GM08714 (cell line): Measurements from ENCODE around the gene DCAF11.
A peak's percentile ranks its signal among the peaks of the same experiment; 100 is the strongest.

Experiments
- H3K4me3 ChIP-seq: fragments of 200-500 bp; sonication (Bioruptor generic); 2 replicates; pipeline ENCODE4 v1.5.1; 2014; ENCODE audit warnings: mild to moderate bottlenecking, low read length, inconsistent platforms
- ZNF274 ChIP-seq: IDR thresholded peaks from 2 replicates; pipeline ENCODE4 v1.6.1; 2012; ENCODE audit warnings: mild to moderate bottlenecking, low read depth, low read length

DCAF11 gene

DNA sequence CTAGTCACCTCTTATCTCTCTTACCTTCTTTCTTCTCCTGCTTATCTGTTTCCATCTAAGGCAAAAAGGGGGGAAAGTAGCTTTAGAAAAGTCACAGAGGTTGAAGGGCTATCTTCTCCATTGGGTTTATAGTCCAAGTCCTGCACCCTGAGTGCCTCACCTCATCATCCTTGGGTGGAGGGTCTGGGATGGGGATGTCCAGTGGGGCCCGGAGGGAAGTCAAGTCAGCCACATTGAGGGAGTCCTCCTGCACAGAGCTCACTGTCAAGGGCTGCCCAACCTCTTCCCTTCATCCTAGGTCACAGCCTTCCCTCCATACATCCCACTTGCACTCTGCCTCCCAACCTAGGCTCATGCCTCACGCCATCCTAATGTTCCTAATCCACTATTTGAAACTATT, 30.6 kb downstream of the DCAF11 start:
- TF ChIP-seq ZNF274: no peak
- peak overlapping the region; percentile 96 for H3K4me3 ChIP-seq

GRCh38 chr14:24145690-24146452, 31.3 kb downstream of the DCAF11 start:
- no peak for TF ChIP-seq ZNF274
- H3K4me3 ChIP-seq: peak overlapping the region; percentile 96

DNA sequence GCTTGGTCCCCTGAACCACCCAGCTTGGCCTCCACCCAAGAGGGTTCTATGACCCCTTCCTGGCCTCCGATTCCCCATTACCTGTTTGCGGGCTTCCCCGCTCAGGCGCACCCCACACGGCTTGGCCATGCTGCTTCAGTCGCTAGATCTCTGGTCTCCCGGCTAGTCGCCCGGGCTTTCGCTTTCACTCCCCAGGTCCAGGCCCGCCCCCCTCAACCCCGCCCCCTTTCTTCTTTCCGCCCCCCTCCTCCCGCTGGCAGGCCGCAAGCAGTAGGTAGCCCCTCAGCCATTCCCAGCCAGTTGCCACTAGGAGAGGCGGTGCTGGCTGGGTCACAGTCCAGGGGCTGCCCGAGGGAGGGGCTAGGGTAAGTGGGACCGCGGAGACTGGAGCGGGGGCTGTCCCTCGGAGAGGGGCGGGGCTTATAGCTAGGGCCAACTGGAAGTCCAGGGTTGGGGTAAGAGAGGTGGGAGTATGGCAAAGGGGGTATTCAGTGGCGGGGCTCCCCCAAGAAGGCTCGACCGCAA, 31.9 kb downstream of the DCAF11 start, which contains the start of gene PSME2:
PSME2 (minus strand) TSS at position 158 of the 525 bp plus-strand sequence; CDS start at position 129, 29 bp downstream.
- TF ChIP-seq ZNF274: no peak
- peak within 1 kb of the TSS; percentile 96 for H3K4me3 ChIP-seq

GRCh38 chr14:24146978-24147760, 32.6 kb downstream of the DCAF11 start, which contains the start of gene RNF31:
Gene RNF31 (plus strand): TSS chr14:24147498. CDS start chr14:24147699, 201 bp downstream.
- no peak for TF ChIP-seq ZNF274
- peak within 1 kb of the TSS; percentile 96 for H3K4me3 ChIP-seq

DNA sequence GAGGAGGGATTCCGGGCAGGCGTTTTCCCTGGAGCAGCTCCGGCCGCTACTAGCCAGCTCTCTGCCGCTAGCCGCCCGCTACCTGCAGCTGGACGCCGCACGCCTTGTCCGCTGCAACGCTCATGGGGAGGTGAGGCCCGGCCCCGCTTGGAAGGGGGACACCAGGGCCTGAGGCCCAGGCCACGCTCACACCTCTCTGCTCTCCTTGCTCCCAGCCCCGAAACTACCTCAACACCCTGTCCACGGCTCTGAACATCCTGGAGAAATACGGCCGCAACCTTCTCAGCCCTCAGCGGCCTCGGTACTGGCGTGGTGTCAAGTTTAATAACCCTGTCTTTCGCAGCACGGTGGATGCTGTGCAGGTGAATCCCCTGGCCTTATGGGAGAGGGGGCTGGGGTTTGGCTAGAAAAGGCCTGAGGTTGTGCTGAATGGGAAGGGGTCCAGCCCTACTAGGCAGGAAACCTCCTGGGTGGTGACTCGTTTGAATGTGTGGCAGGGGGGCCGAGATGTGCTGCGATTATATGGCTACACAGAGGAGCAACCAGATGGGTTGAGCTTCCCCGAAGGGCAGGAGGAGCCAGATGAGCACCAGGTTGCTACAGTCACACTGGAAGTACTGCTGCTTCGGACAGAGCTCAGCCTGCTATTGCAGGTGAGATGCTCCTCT, 33.3 kb downstream of the DCAF11 start:
- peak overlapping the region; percentile 92 for H3K4me3 ChIP-seq
- TF ChIP-seq ZNF274: no peak

DNA sequence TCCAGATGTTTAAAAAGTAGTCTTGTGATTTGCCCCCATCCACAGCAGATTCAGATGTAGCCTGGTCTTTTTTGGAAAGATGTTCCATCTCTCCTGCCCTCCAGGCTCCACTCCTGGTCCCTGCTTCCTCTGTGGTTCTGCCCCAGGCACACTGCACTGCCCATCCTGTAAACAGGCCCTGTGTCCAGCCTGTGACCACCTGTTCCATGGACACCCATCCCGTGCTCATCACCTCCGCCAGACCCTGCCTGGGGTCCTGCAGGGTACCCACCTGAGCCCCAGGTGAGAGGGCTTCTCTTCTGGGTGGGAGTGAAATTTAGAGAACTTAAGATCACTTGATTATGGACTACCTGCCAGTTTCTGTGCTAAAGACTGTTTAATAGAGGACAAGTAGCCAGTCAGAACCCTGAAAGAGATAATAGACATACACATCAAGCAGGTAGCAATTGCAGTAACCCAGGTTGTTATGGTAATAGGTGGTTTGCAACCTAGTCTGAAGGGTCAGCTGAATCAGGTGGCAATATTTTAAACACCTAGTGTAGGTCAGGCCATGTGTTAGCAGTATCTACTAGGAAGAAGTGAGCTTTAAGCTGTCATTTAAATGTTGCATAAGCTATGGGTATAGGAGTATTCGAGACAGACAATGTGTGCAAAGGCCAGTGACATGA, 34.9 kb downstream of the DCAF11 start:
- TF ChIP-seq ZNF274: no peak
- H3K4me3 ChIP-seq: no peak overlapping the region

DNA sequence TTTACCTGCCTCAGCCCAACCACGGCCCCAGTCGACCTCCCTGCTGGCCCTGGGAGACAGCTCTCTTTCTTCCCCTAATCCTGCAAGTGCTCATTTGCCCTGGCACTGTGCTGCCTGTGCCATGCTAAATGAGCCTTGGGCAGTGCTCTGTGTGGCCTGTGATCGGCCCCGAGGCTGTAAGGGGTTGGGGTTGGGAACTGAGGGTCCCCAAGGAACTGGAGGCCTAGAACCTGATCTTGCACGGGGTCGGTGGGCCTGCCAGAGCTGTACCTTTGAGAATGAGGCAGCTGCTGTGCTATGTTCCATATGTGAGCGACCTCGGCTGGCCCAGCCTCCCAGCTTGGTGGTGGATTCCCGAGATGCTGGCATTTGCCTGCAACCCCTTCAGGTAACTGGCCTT, 35.5 kb downstream of the DCAF11 start:
- TF ChIP-seq ZNF274: no peak
- H3K4me3 ChIP-seq: no peak overlapping the region

GRCh38 chr14:24150567-24150966, 36.0 kb downstream of the DCAF11 start:
- H3K4me3 ChIP-seq: no peak overlapping the region
- no peak for TF ChIP-seq ZNF274

- no peak for TF ChIP-seq ZNF274
- no peak overlapping the region for H3K4me3 ChIP-seq
Measured at GRCh38 chr14:24150993-24151392, 36.4 kb downstream of the DCAF11 start.

GRCh38 chr14:24151404-24152080, 37.0 kb downstream of the DCAF11 start:
- H3K4me3 ChIP-seq: no peak overlapping the region
- TF ChIP-seq ZNF274: no peak

DNA sequence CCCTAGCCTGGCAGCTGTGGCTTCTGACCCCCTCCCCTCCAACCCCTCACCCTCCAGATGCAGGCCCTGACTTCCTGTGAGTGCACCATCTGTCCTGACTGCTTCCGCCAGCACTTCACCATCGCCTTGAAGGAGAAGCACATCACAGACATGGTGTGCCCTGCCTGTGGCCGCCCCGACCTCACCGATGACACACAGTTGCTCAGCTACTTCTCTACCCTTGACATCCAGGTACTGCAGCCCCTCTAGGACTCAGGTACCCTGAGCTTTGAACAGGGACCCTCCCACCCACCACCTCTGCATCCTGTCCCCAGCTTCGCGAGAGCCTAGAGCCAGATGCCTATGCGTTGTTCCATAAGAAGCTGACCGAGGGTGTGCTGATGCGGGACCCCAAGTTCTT, 40.5 kb downstream of the DCAF11 start:
- no peak overlapping the region for H3K4me3 ChIP-seq

GRCh38 chr14:24156840-24157239, 42.3 kb downstream of the DCAF11 start:
- no peak for TF ChIP-seq ZNF274
- no peak overlapping the region for H3K4me3 ChIP-seq

More for the DNA sequence above, 40.5 kb downstream of the DCAF11 start:
- TF ChIP-seq ZNF274: no peak

DNA sequence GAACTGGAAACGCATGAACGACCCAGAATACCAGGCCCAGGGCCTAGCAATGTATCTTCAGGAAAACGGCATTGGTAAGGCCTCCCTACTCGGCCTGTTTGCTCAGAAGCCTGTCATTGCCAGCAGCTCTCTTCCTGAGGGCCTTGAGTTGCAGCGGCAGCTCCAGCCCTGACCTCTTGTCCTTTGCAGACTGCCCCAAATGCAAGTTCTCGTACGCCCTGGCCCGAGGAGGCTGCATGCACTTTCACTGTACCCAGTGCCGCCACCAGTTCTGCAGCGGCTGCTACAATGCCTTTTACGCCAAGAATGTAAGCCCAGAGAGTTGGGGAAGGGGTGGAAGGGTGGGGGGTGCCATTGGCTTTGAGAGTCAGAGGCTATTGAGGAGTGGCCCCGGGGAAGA, 42.8 kb downstream of the DCAF11 start:
- H3K4me3 ChIP-seq: no peak overlapping the region
- TF ChIP-seq ZNF274: no peak
